ENCODE measurements around the gene FCRL6.
A peak's percentile ranks its signal among the peaks of the same experiment; 100 is the strongest.

FCRL6 gene

GRCh38 chr1:159847231-159847630 is 45.1 kb downstream of the FCRL6 start:
- Histone ChIP-seq H3K27ac (no peak overlapping the region), H3K36me3 (no peaks in the 10 kb centered on the region), H3K9me3 (ENCODE audit: severe bottlenecking) (no peaks in the 10 kb centered on the region), H3K27me3 (ENCODE audit: insufficient read depth, low read depth, severe bottlenecking) (peaks cover 92% of the 10 kb centered on the region), H3K4me3 (ENCODE audit: low read depth, low read length) (no peak overlapping the region)
- no peak for TF ChIP-seq CTCF (IDR thresholded peaks at IDR 0.05; ENCODE audit: low read depth, low read length)
- DNase-seq: no peak

- no peak overlapping the region for H3K27ac ChIP-seq
- H3K27me3 ChIP-seq (ENCODE audit: insufficient read depth, low read depth, severe bottlenecking): peaks cover 93% of the 10 kb centered on the region
- no peak for DNase-seq
- no peak overlapping the region for H3K4me3 ChIP-seq (ENCODE audit: low read depth, low read length)
- no peak for TF ChIP-seq CTCF (IDR thresholded peaks at IDR 0.05; ENCODE audit: low read depth, low read length)
- no peaks in the 10 kb centered on the region for H3K36me3 ChIP-seq
- no peaks in the 10 kb centered on the region for H3K9me3 ChIP-seq (ENCODE audit: severe bottlenecking)
Observed at GRCh38 chr1:159848326-159848725, 46.2 kb downstream of the FCRL6 start.

- Histone ChIP-seq H3K4me3 (ENCODE audit: low read depth, low read length) (no peak overlapping the region), H3K27ac (no peak overlapping the region), H3K9me3 (ENCODE audit: severe bottlenecking) (peaks cover under 1% of the 10 kb centered on the region), H3K36me3 (no peaks in the 10 kb centered on the region), H3K27me3 (ENCODE audit: insufficient read depth, low read depth, severe bottlenecking) (peaks cover 89% of the 10 kb centered on the region)
- DNase-seq: no peak
- no peak for TF ChIP-seq CTCF (IDR thresholded peaks at IDR 0.05; ENCODE audit: low read depth, low read length)
Observed at GRCh38 chr1:159849626-159850366, 47.6 kb downstream of the FCRL6 start.

- H3K9me3 ChIP-seq (ENCODE audit: severe bottlenecking): peaks cover 8% of the 10 kb centered on the region
- peaks cover 92% of the 10 kb centered on the region for H3K27me3 ChIP-seq (ENCODE audit: insufficient read depth, low read depth, severe bottlenecking)
- no peaks in the 10 kb centered on the region for H3K36me3 ChIP-seq
- no peak overlapping the region for H3K27ac ChIP-seq
- DNase-seq: no peak
- no peak for TF ChIP-seq CTCF (IDR thresholded peaks at IDR 0.05; ENCODE audit: low read depth, low read length)
- no peak overlapping the region for H3K4me3 ChIP-seq (ENCODE audit: low read depth, low read length)
Observed at GRCh38 chr1:159851407-159851806, 49.2 kb downstream of the FCRL6 start.

- DNase-seq: no peak
- no peak for TF ChIP-seq CTCF (IDR thresholded peaks at IDR 0.05; ENCODE audit: low read depth, low read length)
- Histone ChIP-seq H3K4me3 (ENCODE audit: low read depth, low read length) (peak overlapping the region; percentile 35), H3K27me3 (ENCODE audit: insufficient read depth, low read depth, severe bottlenecking) (peaks cover 92% of the 10 kb centered on the region), H3K36me3 (no peaks in the 10 kb centered on the region), H3K27ac (no peak overlapping the region), H3K9me3 (ENCODE audit: severe bottlenecking) (peaks cover 8% of the 10 kb centered on the region)
Observed at GRCh38 chr1:159853417-159854115, 51.4 kb downstream of the FCRL6 start.
